ENCODE results near the gene BBX.

The BBX gene

GRCh38 chr3:107660306-107660976 is 137.7 kb downstream of the BBX start:
- no peaks in the 10 kb centered on the region for H3K9me3 ChIP-seq (ENCODE audit: low read depth, low read length)
- DNase-seq (ENCODE audit: low read depth, low spot score) = no peak
- no peak overlapping the region for H3K27ac ChIP-seq
- H3K36me3 ChIP-seq (ENCODE audit: insufficient read depth, low read length) = no peaks in the 10 kb centered on the region
- H3K4me3 ChIP-seq = no peak overlapping the region
- TF ChIP-seq FOXP2 (optimal IDR thresholded peaks at IDR 0.05; ENCODE audit: control extremely low read depth, extremely low read length, insufficient read depth) (no peak), POLR2AphosphoS5 (IDR thresholded peaks at IDR 0.05; ENCODE audit: borderline replicate concordance, low read depth, low read length) (no peak), EZH2 (IDR thresholded peaks at IDR 0.05) (no peak)
- H3K9ac ChIP-seq (ENCODE audit: insufficient read length) = no peak overlapping the region

- no peaks in the 10 kb centered on the region for H3K9me3 ChIP-seq (ENCODE audit: low read depth, low read length)
- no peaks in the 10 kb centered on the region for H3K36me3 ChIP-seq (ENCODE audit: insufficient read depth, low read length)
- no peak overlapping the region for H3K9ac ChIP-seq (ENCODE audit: insufficient read length)
- no peak for DNase-seq (ENCODE audit: low read depth, low spot score)
- H3K27ac ChIP-seq = no peak overlapping the region; the same call in 1 of the 2 replicates
- no peak overlapping the region for H3K4me3 ChIP-seq
- no peak for TF ChIP-seq POLR2AphosphoS5 (IDR thresholded peaks at IDR 0.05; ENCODE audit: borderline replicate concordance, low read depth, low read length)
- no peak for TF ChIP-seq FOXP2 (optimal IDR thresholded peaks at IDR 0.05; ENCODE audit: control extremely low read depth, extremely low read length, insufficient read depth)
- no peak for TF ChIP-seq EZH2 (IDR thresholded peaks at IDR 0.05)
Observed at GRCh38 chr3:107661447-107662123, 138.8 kb downstream of the BBX start.

DNA sequence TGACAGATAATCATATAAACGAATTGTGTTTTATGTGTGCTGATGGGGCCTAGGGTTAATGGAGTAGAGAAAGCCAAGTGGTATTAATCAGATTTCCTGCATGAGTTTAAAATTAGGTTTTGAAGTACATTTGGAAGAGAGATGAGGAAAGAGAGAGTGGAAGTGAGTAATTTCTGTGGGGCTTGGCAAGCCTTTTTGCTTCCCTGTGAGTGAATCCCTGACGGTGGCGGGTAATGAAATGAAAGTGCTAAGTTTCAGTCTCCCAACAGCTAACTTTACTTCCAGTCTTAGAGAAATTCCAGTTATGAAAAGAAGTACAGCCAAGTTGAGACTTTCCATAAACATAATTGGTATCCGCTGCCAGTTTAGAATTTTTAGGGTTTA is 139.4 kb downstream of the BBX start:
- no peaks in the 10 kb centered on the region for H3K36me3 ChIP-seq (ENCODE audit: insufficient read depth, low read length)
- H3K9me3 ChIP-seq (ENCODE audit: low read depth, low read length) = no peaks in the 10 kb centered on the region
- H3K4me3 ChIP-seq = no peak overlapping the region
- no peak for DNase-seq (ENCODE audit: low read depth, low spot score)
- H3K27ac ChIP-seq = no peak overlapping the region
- TF ChIP-seq FOXP2 (optimal IDR thresholded peaks at IDR 0.05; ENCODE audit: control extremely low read depth, extremely low read length, insufficient read depth) (no peak), EZH2 (IDR thresholded peaks at IDR 0.05) (no peak), POLR2AphosphoS5 (IDR thresholded peaks at IDR 0.05; ENCODE audit: borderline replicate concordance, low read depth, low read length) (no peak)
- no peak overlapping the region for H3K9ac ChIP-seq (ENCODE audit: insufficient read length)

DNA sequence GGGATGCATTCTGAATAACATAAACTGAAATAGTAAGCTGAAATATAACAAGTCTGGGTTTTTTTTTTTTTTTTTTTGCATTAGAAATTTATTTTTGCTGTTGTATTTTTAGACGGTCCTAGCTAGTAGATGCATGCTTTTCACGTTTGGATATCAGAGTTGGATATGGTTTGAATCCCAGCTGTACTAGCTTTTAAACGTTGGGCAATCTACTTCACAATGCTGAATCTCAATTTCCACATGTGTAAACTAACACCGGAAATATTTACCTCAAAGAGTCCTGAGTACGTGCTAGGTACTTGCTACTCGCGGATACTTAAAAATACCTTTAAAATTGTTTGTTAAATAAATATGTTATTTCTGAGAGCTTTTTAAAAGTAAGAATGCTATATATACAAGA is 139.8 kb downstream of the BBX start:
- DNase-seq (ENCODE audit: low read depth, low spot score) = no peak
- no peaks in the 10 kb centered on the region for H3K9me3 ChIP-seq (ENCODE audit: low read depth, low read length)
- no peak overlapping the region for H3K4me3 ChIP-seq
- no peak overlapping the region for H3K27ac ChIP-seq
- no peaks in the 10 kb centered on the region for H3K36me3 ChIP-seq (ENCODE audit: insufficient read depth, low read length)
- no peak for TF ChIP-seq EZH2 (IDR thresholded peaks at IDR 0.05)
- TF ChIP-seq POLR2AphosphoS5 (IDR thresholded peaks at IDR 0.05; ENCODE audit: borderline replicate concordance, low read depth, low read length) = no peak
- TF ChIP-seq FOXP2 (optimal IDR thresholded peaks at IDR 0.05; ENCODE audit: control extremely low read depth, extremely low read length, insufficient read depth) = no peak
- no peak overlapping the region for H3K9ac ChIP-seq (ENCODE audit: insufficient read length)

GRCh38 chr3:107663266-107663665 is 140.5 kb downstream of the BBX start:
- no peak for DNase-seq (ENCODE audit: low read depth, low spot score)
- Histone ChIP-seq H3K27ac (no peak overlapping the region), H3K36me3 (ENCODE audit: insufficient read depth, low read length) (no peaks in the 10 kb centered on the region), H3K9ac (ENCODE audit: insufficient read length) (no peak overlapping the region), H3K4me3 (no peak overlapping the region), H3K9me3 (ENCODE audit: low read depth, low read length) (no peaks in the 10 kb centered on the region)
- no peak for TF ChIP-seq POLR2AphosphoS5 (IDR thresholded peaks at IDR 0.05; ENCODE audit: borderline replicate concordance, low read depth, low read length)
- TF ChIP-seq FOXP2 (optimal IDR thresholded peaks at IDR 0.05; ENCODE audit: control extremely low read depth, extremely low read length, insufficient read depth) = no peak
- no peak for TF ChIP-seq EZH2 (IDR thresholded peaks at IDR 0.05)

DNA sequence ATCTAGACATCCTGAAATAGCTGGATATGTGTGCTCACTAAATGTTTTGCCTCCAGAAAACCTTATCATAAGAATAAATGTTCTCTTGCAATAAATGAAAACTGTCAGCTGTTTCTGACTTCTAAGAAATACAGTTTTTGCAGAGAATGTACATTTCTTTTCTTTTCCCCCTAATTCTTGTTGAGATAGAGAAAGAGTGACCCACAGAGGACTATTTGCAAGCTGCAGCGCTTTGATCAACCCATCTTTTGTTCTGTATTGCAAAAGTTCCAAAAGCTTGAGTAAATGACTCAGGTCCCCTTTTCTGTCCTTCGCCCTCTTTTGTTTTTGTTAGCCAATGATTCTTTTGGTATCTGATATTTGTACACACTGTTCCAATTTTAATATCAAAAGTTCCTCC is 141.9 kb downstream of the BBX start:
- DNase-seq (ENCODE audit: low read depth, low spot score) = no peak
- no peaks in the 10 kb centered on the region for H3K9me3 ChIP-seq (ENCODE audit: low read depth, low read length)
- H3K9ac ChIP-seq (ENCODE audit: insufficient read length) = no peak overlapping the region
- no peak overlapping the region for H3K27ac ChIP-seq
- no peak for TF ChIP-seq POLR2AphosphoS5 (IDR thresholded peaks at IDR 0.05; ENCODE audit: borderline replicate concordance, low read depth, low read length)
- TF ChIP-seq EZH2 (IDR thresholded peaks at IDR 0.05) = no peak
- no peak for TF ChIP-seq FOXP2 (optimal IDR thresholded peaks at IDR 0.05; ENCODE audit: control extremely low read depth, extremely low read length, insufficient read depth)
- no peak overlapping the region for H3K4me3 ChIP-seq
- H3K36me3 ChIP-seq (ENCODE audit: insufficient read depth, low read length) = no peaks in the 10 kb centered on the region

- Histone ChIP-seq H3K27ac (peak overlapping the region; percentile 20; the same call in 1 of the 2 replicates), H3K4me3 (no peak overlapping the region), H3K9ac (ENCODE audit: insufficient read length) (peak overlapping the region; percentile 9), H3K9me3 (ENCODE audit: low read depth, low read length) (no peaks in the 10 kb centered on the region), H3K36me3 (ENCODE audit: insufficient read depth, low read length) (no peaks in the 10 kb centered on the region)
- DNase-seq (ENCODE audit: low read depth, low spot score) = no peak
- TF ChIP-seq POLR2AphosphoS5 (IDR thresholded peaks at IDR 0.05; ENCODE audit: borderline replicate concordance, low read depth, low read length) = no peak
- no peak for TF ChIP-seq EZH2 (IDR thresholded peaks at IDR 0.05)
- TF ChIP-seq FOXP2 (optimal IDR thresholded peaks at IDR 0.05; ENCODE audit: control extremely low read depth, extremely low read length, insufficient read depth) = no peak
Observed at GRCh38 chr3:107665351-107665750, 142.6 kb downstream of the BBX start.

DNA sequence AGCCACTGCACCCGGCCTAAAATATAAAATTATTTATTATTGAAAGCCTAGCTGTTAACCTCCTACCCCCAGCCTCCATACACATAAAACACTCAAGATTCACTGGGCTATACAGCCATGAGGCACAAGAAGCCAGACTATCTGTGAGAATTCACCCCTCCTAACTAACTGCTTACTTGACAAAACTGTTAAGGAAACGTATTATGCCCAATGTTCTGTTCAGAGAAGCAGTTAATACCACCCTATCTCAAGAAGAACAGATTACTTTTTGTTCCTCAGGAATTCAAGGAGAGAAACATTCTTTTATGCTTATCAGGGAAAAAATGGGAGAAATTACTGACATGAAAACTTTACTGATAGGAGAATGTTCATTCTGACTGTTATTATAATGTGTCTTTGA is 144.1 kb downstream of the BBX start:
- Histone ChIP-seq H3K36me3 (ENCODE audit: insufficient read depth, low read length) (no peaks in the 10 kb centered on the region), H3K4me3 (no peak overlapping the region), H3K9me3 (ENCODE audit: low read depth, low read length) (no peaks in the 10 kb centered on the region), H3K27ac (no peak overlapping the region), H3K9ac (ENCODE audit: insufficient read length) (no peak overlapping the region)
- DNase-seq (ENCODE audit: low read depth, low spot score) = no peak
- TF ChIP-seq POLR2AphosphoS5 (IDR thresholded peaks at IDR 0.05; ENCODE audit: borderline replicate concordance, low read depth, low read length) = no peak
- TF ChIP-seq EZH2 (IDR thresholded peaks at IDR 0.05) = no peak
- TF ChIP-seq FOXP2 (optimal IDR thresholded peaks at IDR 0.05; ENCODE audit: control extremely low read depth, extremely low read length, insufficient read depth) = no peak
